ENCODE data around the gene MEF2C. TPM values are rescaled to one million over a fixed set of nuclear protein-coding genes. Genes with fewer than 3 reads are reported as not detected.

MEF2C gene
- total RNA-seq, 4 donors from 2014 or later, result 17.3 to 58.0 (median 23.5) TPM

DNA sequence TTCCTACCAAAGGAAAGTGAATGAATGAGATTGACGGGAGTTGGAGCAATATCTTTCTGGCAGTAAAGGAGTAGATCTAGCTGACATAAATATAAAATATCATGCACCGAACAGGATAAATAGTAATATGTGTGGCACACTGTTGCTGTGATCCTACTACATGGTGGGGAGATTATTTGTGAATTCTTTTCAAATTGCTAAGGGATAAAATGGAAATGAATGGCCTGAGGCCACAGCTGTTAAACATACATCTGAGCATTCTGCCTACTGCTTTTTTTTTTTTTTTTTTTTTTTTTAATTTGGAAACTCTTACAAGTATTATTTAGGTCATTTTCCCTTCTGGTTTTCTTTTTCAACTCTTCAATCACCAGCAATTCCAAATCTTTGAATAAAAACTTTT is 66.8 kb downstream of the MEF2C start:
- no peaks in the 10 kb centered on the region for H3K36me3 ChIP-seq
- no peak for DNase-seq
- no peaks in the 10 kb centered on the region for H3K27me3 ChIP-seq
- intact Hi-C loops (cut with DNase I; ENCODE audit: low total_unique reads) (no loop called here), in situ Hi-C loops (cut with MboI; ENCODE audit: low pct_ligation_motif_present in 1 of 4, low pct_unique_long_range_greater_than_20kb in 1 of 4, low sequenced_read_pairs in 3 of 4) (no loop called here)
- H3K27ac ChIP-seq, result no peak overlapping the region
- TF ChIP-seq EP300 (IDR thresholded peaks at IDR 0.05; ENCODE audit: low read depth) (no peak), POLR2A (IDR thresholded peaks at IDR 0.05) (no peak), POLR2AphosphoS5 (IDR thresholded peaks at IDR 0.05) (no peak)
- TF ChIP-seq, protein P1, sequence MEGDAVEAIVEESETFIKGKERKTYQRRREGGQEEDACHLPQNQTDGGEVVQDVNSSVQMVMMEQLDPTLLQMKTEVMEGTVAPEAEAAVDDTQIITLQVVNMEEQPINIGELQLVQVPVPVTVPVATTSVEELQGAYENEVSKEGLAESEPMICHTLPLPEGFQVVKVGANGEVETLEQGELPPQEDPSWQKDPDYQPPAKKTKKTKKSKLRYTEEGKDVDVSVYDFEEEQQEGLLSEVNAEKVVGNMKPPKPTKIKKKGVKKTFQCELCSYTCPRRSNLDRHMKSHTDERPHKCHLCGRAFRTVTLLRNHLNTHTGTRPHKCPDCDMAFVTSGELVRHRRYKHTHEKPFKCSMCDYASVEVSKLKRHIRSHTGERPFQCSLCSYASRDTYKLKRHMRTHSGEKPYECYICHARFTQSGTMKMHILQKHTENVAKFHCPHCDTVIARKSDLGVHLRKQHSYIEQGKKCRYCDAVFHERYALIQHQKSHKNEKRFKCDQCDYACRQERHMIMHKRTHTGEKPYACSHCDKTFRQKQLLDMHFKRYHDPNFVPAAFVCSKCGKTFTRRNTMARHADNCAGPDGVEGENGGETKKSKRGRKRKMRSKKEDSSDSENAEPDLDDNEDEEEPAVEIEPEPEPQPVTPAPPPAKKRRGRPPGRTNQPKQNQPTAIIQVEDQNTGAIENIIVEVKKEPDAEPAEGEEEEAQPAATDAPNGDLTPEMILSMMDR (IDR thresholded peaks at IDR 0.05), result no peak
- no peak overlapping the region for H3K4me3 ChIP-seq
- WGBS, 2 donors (ENCODE audit: low coverage in 1 of 2), result 80 to 83% methylated on average over 2 of the region's 2 CpGs
- H3K4me1 ChIP-seq, result peaks cover 0 to 2% (median 0%) of the 10 kb centered on the region in 4 donors
- H3K9me3 ChIP-seq, result no peaks in the 10 kb centered on the region

DNA sequence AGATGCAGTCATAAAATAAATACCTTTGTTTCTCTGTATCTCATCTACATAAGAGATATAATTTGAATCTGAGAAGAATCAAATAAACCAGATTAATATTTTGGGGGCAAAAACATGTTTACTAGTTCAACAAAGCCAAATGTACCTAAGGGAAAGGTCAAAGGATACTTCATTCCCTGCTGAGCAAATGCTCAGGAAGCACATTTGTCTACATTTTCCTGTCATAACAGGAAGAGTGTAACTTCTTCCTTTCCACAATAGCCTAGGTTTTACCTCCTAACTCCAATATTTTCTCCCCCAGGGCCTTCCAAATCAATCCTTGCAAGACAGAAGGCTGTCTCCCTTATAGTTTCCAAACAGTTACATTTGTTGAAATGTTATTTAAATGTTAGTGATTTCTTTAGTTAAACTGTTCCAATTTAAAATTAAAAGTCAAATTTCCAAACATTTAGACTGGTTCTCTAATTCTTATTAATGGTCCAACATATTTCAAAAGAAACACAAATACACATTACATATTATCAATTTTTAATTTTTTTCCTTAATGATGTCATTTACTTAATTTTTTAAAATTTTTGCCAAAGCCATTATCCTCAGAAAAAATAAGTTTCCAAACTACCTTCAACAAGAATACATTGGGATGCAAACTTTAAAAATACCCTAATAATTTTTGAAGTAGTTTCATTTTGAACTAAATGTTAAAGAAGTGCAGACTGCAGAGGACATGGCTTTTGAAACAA is 67.8 kb downstream of the MEF2C start:
- in situ Hi-C loops (cut with MboI; ENCODE audit: low pct_ligation_motif_present in 1 of 4, low pct_unique_long_range_greater_than_20kb in 1 of 4, low sequenced_read_pairs in 3 of 4) (no loop called here), intact Hi-C loops (cut with DNase I; ENCODE audit: low total_unique reads) (no loop called here)
- Histone ChIP-seq H3K4me1 (peaks cover 0 to 2% (median 0%) of the 10 kb centered on the region in 4 donors), H3K4me3 (no peak overlapping the region), H3K36me3 (no peaks in the 10 kb centered on the region), H3K9me3 (no peaks in the 10 kb centered on the region), H3K27me3 (no peaks in the 10 kb centered on the region), H3K27ac (peak overlapping the region in 1 of 4 donors; percentile 13)
- DNase-seq, result no peak
- TF ChIP-seq EP300 (IDR thresholded peaks at IDR 0.05; ENCODE audit: low read depth), result no peak
- TF ChIP-seq POLR2A (IDR thresholded peaks at IDR 0.05), result no peak
- TF ChIP-seq, protein P1 (IDR thresholded peaks at IDR 0.05), result no peak
- no peak for TF ChIP-seq POLR2AphosphoS5 (IDR thresholded peaks at IDR 0.05)

DNA sequence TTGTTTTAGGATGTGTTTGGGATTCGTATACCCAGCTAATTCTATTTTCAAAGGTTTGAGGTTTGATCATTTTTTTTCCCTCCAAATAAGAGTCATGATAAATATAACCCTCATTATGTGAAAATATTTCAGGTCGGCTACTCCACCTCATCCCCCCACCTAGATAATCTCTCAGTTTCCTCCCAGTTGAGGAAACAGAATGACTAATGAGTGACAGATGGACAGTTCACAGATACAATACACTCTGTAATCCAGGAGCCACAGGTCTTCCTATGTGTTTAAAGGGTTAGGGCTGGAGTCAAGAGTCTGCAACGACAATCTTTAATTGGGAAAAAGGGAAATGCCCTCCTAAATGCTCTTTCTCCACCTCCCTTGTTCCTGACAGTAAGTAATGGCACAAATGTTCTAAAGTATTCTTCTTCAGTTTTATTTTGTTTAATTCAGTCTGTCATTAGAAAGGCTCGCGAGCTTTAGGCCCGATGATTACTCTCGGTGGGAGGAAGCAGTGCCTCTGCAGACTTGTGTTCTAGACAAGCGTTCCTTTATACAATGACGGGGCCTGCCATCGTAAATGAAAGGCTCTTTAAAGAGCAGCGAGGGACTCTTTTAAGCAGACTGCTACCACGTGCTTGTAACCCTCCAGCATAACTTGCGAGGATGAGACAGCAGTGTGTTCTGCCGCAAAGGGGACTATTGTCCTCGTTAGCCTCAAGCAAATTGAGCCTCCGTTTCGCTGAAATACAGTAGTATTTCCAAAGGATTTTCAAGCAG is 69.0 kb downstream of the MEF2C start:
- peak overlapping the region in 1 of 4 donors; percentile 34 for H3K27ac ChIP-seq
- no peaks in the 10 kb centered on the region for H3K36me3 ChIP-seq
- 85 to 88% methylated on average over 10 to 17 of the region's 17 CpGs for WGBS, 2 donors (ENCODE audit: low coverage in 1 of 2)
- no peak overlapping the region for H3K4me3 ChIP-seq
- DNase-seq, result no peak
- no peak for TF ChIP-seq POLR2A (IDR thresholded peaks at IDR 0.05)
- TF ChIP-seq EP300 (IDR thresholded peaks at IDR 0.05; ENCODE audit: low read depth), result no peak
- no peak for TF ChIP-seq POLR2AphosphoS5 (IDR thresholded peaks at IDR 0.05)
- TF ChIP-seq, protein P1 (IDR thresholded peaks at IDR 0.05), result no peak
- intact Hi-C loops (cut with DNase I; ENCODE audit: low total_unique reads), result no loop called here
- H3K9me3 ChIP-seq, result no peaks in the 10 kb centered on the region
- H3K27me3 ChIP-seq, result no peaks in the 10 kb centered on the region
- H3K4me1 ChIP-seq, result peaks cover 0 to 2% (median 0%) of the 10 kb centered on the region in 4 donors
- in situ Hi-C loops (cut with MboI; ENCODE audit: low pct_ligation_motif_present in 1 of 4, low pct_unique_long_range_greater_than_20kb in 1 of 4, low sequenced_read_pairs in 3 of 4), result no loop called here

DNA sequence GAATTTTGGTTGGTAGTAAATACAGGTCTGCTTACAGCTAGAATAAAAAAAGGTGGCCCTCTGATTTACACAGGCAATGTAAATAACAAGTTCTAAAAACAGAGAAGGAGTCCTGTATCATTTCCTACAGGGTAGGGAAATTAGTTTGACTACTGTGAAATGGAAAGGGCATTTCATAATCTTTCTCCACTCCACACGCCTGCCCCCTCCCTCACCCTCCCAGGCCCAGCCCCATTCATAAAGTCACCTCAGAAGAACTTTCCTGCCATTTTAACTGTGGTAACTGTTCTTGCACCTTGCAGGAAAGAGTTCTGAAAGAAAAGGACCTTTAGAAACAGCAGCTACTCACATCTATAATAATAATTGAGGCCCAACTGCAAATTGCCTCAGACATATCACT is 69.7 kb downstream of the MEF2C start:
- Histone ChIP-seq H3K36me3 (no peaks in the 10 kb centered on the region), H3K27me3 (no peaks in the 10 kb centered on the region), H3K9me3 (no peaks in the 10 kb centered on the region), H3K27ac (no peak overlapping the region), H3K4me3 (no peak overlapping the region), H3K4me1 (peaks cover 0 to 2% (median 0%) of the 10 kb centered on the region in 4 donors)
- DNase-seq, result no peak
- TF ChIP-seq, protein P1 (IDR thresholded peaks at IDR 0.05), result no peak
- TF ChIP-seq EP300 (IDR thresholded peaks at IDR 0.05; ENCODE audit: low read depth), result no peak
- TF ChIP-seq POLR2A (IDR thresholded peaks at IDR 0.05), result no peak
- no peak for TF ChIP-seq POLR2AphosphoS5 (IDR thresholded peaks at IDR 0.05)
- in situ Hi-C loops (cut with MboI; ENCODE audit: low pct_ligation_motif_present in 1 of 4, low pct_unique_long_range_greater_than_20kb in 1 of 4, low sequenced_read_pairs in 3 of 4), result no loop called here
- intact Hi-C loops (cut with DNase I; ENCODE audit: low total_unique reads), result no loop called here
- 55 to 100% methylated on average over 1 of the region's 1 CpG for WGBS, 2 donors (ENCODE audit: low coverage in 1 of 2)
